GM12878 (cell line): Measurements from ENCODE around the gene SRGAP1. TPM values are rescaled to one million over a fixed set of nuclear protein-coding genes. Genes with fewer than 3 reads are reported as not detected.

Source experiments
- ATAC-seq: fragments of 200-7000 bp; cut with Tn5 transposase; 3 replicates; pipeline ENCODE4 v1.9.1; 2020; ENCODE audit warnings: mild to moderate bottlenecking, moderate library complexity
- BruUV-seq: library from RNA; stranded (reverse); fragments of 400-500 nt; replicated peaks from 2 replicates; lab custom pipeline; 2021; lab: Mats Ljungman, UMichigan
- CTCF ChIA-PET: fragments of 300-600 bp; sonication (Branson Sonifier 250); formaldehyde crosslinking; extraction: SDS; loops from one replicate; lab custom pipeline; 2021; ENCODE audit warnings: inconsistent platforms; lab: Yijun Ruan, JAX
- POLR2A ChIA-PET: fragments of 350-600 bp; formaldehyde crosslinking; extraction: SDS; loops from one replicate; lab custom pipeline; 2021; ENCODE audit warnings: inconsistent platforms; lab: Charles Lee
- RAD21 ChIA-PET: fragments of 300-600 bp; sonication (Branson Sonifier 250); formaldehyde crosslinking; loops from one replicate; lab custom pipeline; 2023; ENCODE audit warnings: antibody characterized with exemption; ENCODE audit not compliant: unreplicated experiment; lab: Charles Lee
- SMC1A ChIA-PET: fragments of 300-600 bp; sonication (Branson Sonifier 250); formaldehyde crosslinking; loops from one replicate; lab custom pipeline; 2023; ENCODE audit not compliant: unreplicated experiment, uncharacterized antibody; lab: Charles Lee
- DNase-seq: peaks from one replicate; pipeline ENCODE4 v3.0.0-alpha.2; 2011; ENCODE audit warnings: low read depth, low spot score
- FAIRE-seq: peaks from 3 replicates; lab custom pipeline; 2011; peaks lifted over from hg19 to GRCh38; lab: Jason Lieb, UNC
- H2AFZ ChIP-seq: 2 replicates; pipeline ENCODE4 v1.6.0; 2011; ENCODE audit warnings: low read depth, low read length, control low read depth; ENCODE audit not compliant: control insufficient read depth
- H3K27ac ChIP-seq: 2 replicates; pipeline ENCODE4 v1.5.1; 2011; ENCODE audit warnings: control low read depth; ENCODE audit not compliant: control insufficient read depth, insufficient read depth
- H3K27me3 ChIP-seq, 2 experiments: replicated peaks in 1 of 2; 2 replicates each; pipeline versions ENCODE4 v1.6.0 to v1.6.1; 2011; ENCODE audit warnings: low read length in 1 of 2; ENCODE audit not compliant: control insufficient read depth in 2 of 2, insufficient read depth in 2 of 2
- H3K36me3 ChIP-seq, 2 experiments: 2 replicates each; pipeline ENCODE4 v1.5.1; 2011; ENCODE audit warnings: low read length in 1 of 2; ENCODE audit not compliant: control insufficient read depth in 2 of 2, insufficient read depth in 2 of 2
- H3K4me1 ChIP-seq: 2 replicates; pipeline ENCODE4 v1.6.1; 2011; ENCODE audit warnings: mild to moderate bottlenecking, low read length, moderate library complexity, mixed read lengths; ENCODE audit not compliant: control insufficient read depth, insufficient read depth
- H3K4me2 ChIP-seq: 2 replicates; pipeline ENCODE4 v1.6.0; 2011; ENCODE audit warnings: control low read depth; ENCODE audit not compliant: control insufficient read depth, insufficient read depth
- H3K4me3 ChIP-seq: fragments of 200-600 bp; sonication (generic); 2 replicates; pipeline ENCODE4 v1.5.1; 2016
- H3K79me2 ChIP-seq: 2 replicates; pipeline ENCODE4 v1.6.0; 2011; ENCODE audit warnings: low read length; ENCODE audit not compliant: control insufficient read depth, insufficient read depth
- H3K9ac ChIP-seq: 2 replicates; pipeline ENCODE4 v1.8.0; 2011; ENCODE audit warnings: low read length, control low read depth, mixed read lengths; ENCODE audit not compliant: control insufficient read depth, insufficient read depth
- H3K9me3 ChIP-seq: replicated peaks from 3 replicates; pipeline ENCODE4 v1.5.1; 2011; ENCODE audit warnings: mild to moderate bottlenecking, low read length; ENCODE audit not compliant: control insufficient read depth, insufficient read depth
- H4K20me1 ChIP-seq: 2 replicates; pipeline ENCODE4 v1.6.0; 2011; ENCODE audit not compliant: control insufficient read depth, insufficient read depth
- BHLHE40 ChIP-seq, 2 experiments: fragments of 450-650 bp in 1 of 2; IDR thresholded peaks; 2 replicates each; pipeline ENCODE4 v1.6.1; 2011 to 2017; ENCODE audit warnings: low read depth in 2 of 2, borderline replicate concordance in 1 of 2, improper control_type of control experiment in 1 of 2, low read length in 1 of 2, mild to moderate bottlenecking in 1 of 2
- BRCA1 ChIP-seq: IDR thresholded peaks from 2 replicates; pipeline ENCODE4 v1.6.1; 2011; ENCODE audit warnings: low read depth, low read length, improper control_type of control experiment
- CREB1 ChIP-seq: IDR thresholded peaks from 2 replicates; pipeline ENCODE4 v1.6.1; 2012; ENCODE audit warnings: low read depth, mild to moderate bottlenecking, inconsistent platforms
- HDAC2 ChIP-seq: fragments of 200-600 bp; sonication (generic); IDR thresholded peaks from 2 replicates; pipeline ENCODE4 v1.6.1; 2017
- JUNB ChIP-seq: IDR thresholded peaks from 2 replicates; pipeline ENCODE4 v1.6.1; 2016; ENCODE audit warnings: antibody characterized with exemption, mild to moderate bottlenecking
- KAT2A ChIP-seq: conservative IDR thresholded peaks from 2 replicates; pipeline ENCODE4 v1.6.1; 2011; ENCODE audit warnings: low read depth, low read length; ENCODE audit not compliant: control insufficient read depth
- KLF5 ChIP-seq: fragments of 450-650 bp; IDR thresholded peaks from 2 replicates; pipeline ENCODE4 v1.6.1; 2014; ENCODE audit warnings: mild to moderate bottlenecking; ENCODE audit not compliant: partially characterized antibody
- MLLT1 ChIP-seq: fragments of 450-650 bp; IDR thresholded peaks from 2 replicates; pipeline ENCODE4 v1.6.1; 2016; ENCODE audit warnings: mild to moderate bottlenecking
- NBN ChIP-seq: fragments of 450-650 bp; IDR thresholded peaks from 2 replicates; pipeline ENCODE4 v1.6.1; 2016
- NFYA ChIP-seq: IDR thresholded peaks from 2 replicates; pipeline ENCODE4 v1.6.1; 2011; ENCODE audit warnings: low read depth, mild to moderate bottlenecking, low read length, improper control_type of control experiment, borderline replicate concordance
- NRF1 ChIP-seq: conservative IDR thresholded peaks from 2 replicates; pipeline ENCODE4 v1.6.1; 2011; ENCODE audit warnings: mild to moderate bottlenecking, low read depth, low read length, improper control_type of control experiment
- PML ChIP-seq: IDR thresholded peaks from 2 replicates; pipeline ENCODE4 v1.6.1; 2012; ENCODE audit warnings: low read length, inconsistent platforms
- RAD21 ChIP-seq: IDR thresholded peaks from 2 replicates; pipeline ENCODE4 v1.6.1; 2011; ENCODE audit warnings: mild to moderate bottlenecking, low read depth, low read length, moderate library complexity; ENCODE audit not compliant: insufficient read depth
- RELA ChIP-seq: fragments of 450-650 bp; IDR thresholded peaks from 2 replicates; pipeline ENCODE4 v1.8.0; 2014; ENCODE audit warnings: borderline replicate concordance; ENCODE audit not compliant: partially characterized antibody
- SMAD5 ChIP-seq: IDR thresholded peaks from 2 replicates; pipeline ENCODE4 v1.6.1; 2016; ENCODE audit warnings: antibody characterized with exemption, low read depth
- SREBF2 ChIP-seq: IDR thresholded peaks from 2 replicates; pipeline ENCODE4 v1.6.1; 2012; ENCODE audit warnings: mild to moderate bottlenecking, low read length
- TBL1XR1 ChIP-seq: IDR thresholded peaks from 2 replicates; pipeline ENCODE4 v1.6.1; 2012; ENCODE audit warnings: low read depth, low read length, improper control_type of control experiment
- USF1 ChIP-seq: IDR thresholded peaks from 2 replicates; pipeline ENCODE4 v1.6.1; 2011; ENCODE audit warnings: borderline replicate concordance, low read depth, mild to moderate bottlenecking, moderate library complexity, mixed read lengths, low read length; ENCODE audit not compliant: insufficient read depth; ENCODE audit errors: extremely low read length
- ZBTB33 ChIP-seq: fragments of 450-650 bp; IDR thresholded peaks from 2 replicates; pipeline ENCODE4 v1.6.1; 2017; ENCODE audit warnings: mild to moderate bottlenecking
- WGBS: methylation state at CpG from one replicate; pipeline ENCODE4 v1.1.6; 2016; ENCODE audit warnings: low lambda C conversion rate; ENCODE audit not compliant: insufficient replicate concordance, insufficient coverage; ENCODE audit errors: missing lambda C conversion rate; 5-methylcytosine and 5-hydroxymethylcytosine counted together
- in situ Hi-C: fragments of 300-500 bp; cut with MboI; formaldehyde crosslinking; loops from 9 replicates; pipeline ENCODE4 v1.14.3; 2018; ENCODE audit warnings: mixed read lengths
- intact Hi-C: fragments of 100-400 bp; cut with micrococcal nuclease; formaldehyde crosslinking; loops from one replicate; pipeline ENCODE4 v1.14.2; 2022; ENCODE audit not compliant: unreplicated experiment
- polyA plus RNA-seq, 11 experiments: library from polyadenylated mRNA; depleted of rRNA in 4 of 11; unstranded in 6 of 11; stranded (reverse) in 5 of 11; fragments of >200 nt; fragmentation: Nextera tagmentation in 4 of 11; fragmentation: Illumina TruSeq in 1 of 11; extraction: Ambion mirVana in 4 of 11; extraction: Trizol in 1 of 11; gene quantifications; 1 replicate in 1 of 11; 2 replicates in 10 of 11; pipeline versions ENCODE4 v1.2.1 to v1.2.3, GENCODE V29; 2011 to 2016; ENCODE audit warnings: inconsistent platforms in 2 of 11, missing spikeins in 2 of 11, low read depth in 1 of 11
- total RNA-seq, 4 experiments: library from RNA; depleted of rRNA in 3 of 4; stranded (reverse); fragments of >200 nt in 3 of 4; fragmentation: Illumina TruSeq in 1 of 4; extraction: Trizol in 1 of 4; gene quantifications; 2 replicates each; pipeline versions ENCODE4 v1.2.1 to v1.2.3, GENCODE V29; 2013 to 2021
- TF ChIP-seq, protein P1 (sequence below): fragments of 450-650 bp; IDR thresholded peaks from 2 replicates; pipeline ENCODE4 v1.6.1; 2014; ENCODE audit warnings: mild to moderate bottlenecking

The SRGAP1 gene
- total and polyA plus RNA-seq, 10 of the 15 experiments (the other 5 are each of a cell fraction or from before 2014, with no cell fraction given), result 0.16 to 0.85 (median 0.46) TPM

- WGBS, result 42% methylated on average over 3 of the region's 3 CpGs
- Histone ChIP-seq H3K9me3 (no peaks in the 10 kb centered on the region), H3K27me3 (no peaks in the 10 kb centered on the region), H4K20me1 (no peaks in the 10 kb centered on the region), H3K79me2 (no peaks in the 10 kb centered on the region), H3K4me1 (no peaks in the 10 kb centered on the region), H3K4me2 (no peak overlapping the region), H2AFZ (no peak overlapping the region), H3K27ac (no peak overlapping the region), H3K4me3 (no peak overlapping the region), H3K9ac (no peak overlapping the region), H3K36me3 (no peaks in the 10 kb centered on the region)
- no peak for FAIRE-seq
- ChIA-PET RAD21 (no interaction called here), CTCF (no interaction called here), SMC1A (no interaction called here), POLR2A (no interaction called here)
- DNase-seq, result no peak
- in situ Hi-C loops (no loop called here), intact Hi-C loops (no loop called here)
- TF ChIP-seq NFYA (no peak), HDAC2 (no peak), SREBF2 (no peak), USF1 (no peak), PML (no peak), JUNB (no peak), NRF1 (no peak), BHLHE40 (IDR thresholded peaks at IDR 0.05; ENCODE audit: borderline replicate concordance in 1 of 2, low read depth in 2 of 2, low read length in 1 of 2) (no peak), RAD21 (no peak), KLF5 (no peak), BRCA1 (no peak), RELA (no peak), ZBTB33 (no peak), KAT2A (no peak), NBN (no peak), SMAD5 (no peak), MLLT1 (no peak), CREB1 (no peak), TBL1XR1 (no peak)
- TF ChIP-seq, protein P1, sequence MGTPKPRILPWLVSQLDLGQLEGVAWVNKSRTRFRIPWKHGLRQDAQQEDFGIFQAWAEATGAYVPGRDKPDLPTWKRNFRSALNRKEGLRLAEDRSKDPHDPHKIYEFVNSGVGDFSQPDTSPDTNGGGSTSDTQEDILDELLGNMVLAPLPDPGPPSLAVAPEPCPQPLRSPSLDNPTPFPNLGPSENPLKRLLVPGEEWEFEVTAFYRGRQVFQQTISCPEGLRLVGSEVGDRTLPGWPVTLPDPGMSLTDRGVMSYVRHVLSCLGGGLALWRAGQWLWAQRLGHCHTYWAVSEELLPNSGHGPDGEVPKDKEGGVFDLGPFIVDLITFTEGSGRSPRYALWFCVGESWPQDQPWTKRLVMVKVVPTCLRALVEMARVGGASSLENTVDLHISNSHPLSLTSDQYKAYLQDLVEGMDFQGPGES, result no peak
- ATAC-seq, result no peak
- BruUV-seq, result no TSS peak
Measured at GRCh38 chr12:64058541-64059265, 214.2 kb downstream of the SRGAP1 start.
